CD4-positive, alpha-beta memory T cell (primary cell): ENCODE results near the gene ITM2C. TPM values are rescaled to one million over a fixed set of nuclear protein-coding genes. Genes with fewer than 3 reads are reported as not detected.

ENCODE experiments used
- CTCF ChIA-PET: fragments of 350-600 bp; sonication (Branson Sonifier 250); formaldehyde crosslinking; loops from one replicate; lab custom pipeline; 2021; ENCODE audit warnings: inconsistent platforms; ENCODE audit not compliant: partially characterized antibody; lab: Charles Lee
- POLR2A ChIA-PET: fragments of 350-600 bp; sonication (Branson Sonifier 250); formaldehyde crosslinking; loops from one replicate; lab custom pipeline; 2021; ENCODE audit not compliant: partially characterized antibody; lab: Charles Lee
- DNase-seq, 5 donors: peaks; one replicate each; pipeline versions ENCODE4 v3.0.0 to v3.0.0-alpha.2; 2020 to 2022; ENCODE audit warnings: mixed read lengths in 1 of 5
- H3K27ac ChIP-seq: one replicate; pipeline ENCODE4 v1.7.0; 2013; ENCODE audit warnings: low read depth, low read length
- H3K27me3 ChIP-seq: 2 replicates; pipeline ENCODE4 v1.7.0; 2013; ENCODE audit warnings: mild to moderate bottlenecking, low read length, moderate library complexity; ENCODE audit not compliant: insufficient read depth
- H3K36me3 ChIP-seq: 2 replicates; pipeline ENCODE4 v1.7.0; 2013; ENCODE audit warnings: mild to moderate bottlenecking, low read length, moderate library complexity; ENCODE audit not compliant: insufficient read depth
- H3K4me1 ChIP-seq: 2 replicates; pipeline ENCODE4 v1.7.0; 2013; ENCODE audit warnings: mild to moderate bottlenecking, low read length, moderate library complexity; ENCODE audit not compliant: insufficient read depth
- H3K4me3 ChIP-seq, 2 donors: one replicate each; pipeline ENCODE4 v1.7.0; 2013; ENCODE audit warnings: low read length in 2 of 2, mild to moderate bottlenecking in 1 of 2
- H3K9me3 ChIP-seq, 2 donors: one replicate each; pipeline ENCODE4 v1.7.0; 2013; ENCODE audit warnings: low read length in 2 of 2, control low read depth in 1 of 2; ENCODE audit not compliant: control insufficient read depth in 1 of 2
- H3K27ac Mint-ChIP-seq, 7 donors: one replicate each; pipeline ENCODE4 v1.8.0; 2020 to 2021; ENCODE audit warnings: mixed read lengths in 7 of 7, mild to moderate bottlenecking in 6 of 7, inconsistent platforms in 3 of 7, moderate library complexity in 3 of 7
- H3K27me3 Mint-ChIP-seq, 2 donors: one replicate each; pipeline ENCODE4 v1.8.0; 2020 to 2021; ENCODE audit warnings: mixed read lengths in 2 of 2
- H3K36me3 Mint-ChIP-seq, 2 donors: one replicate each; pipeline ENCODE4 v1.8.0; 2020 to 2021; ENCODE audit warnings: mixed read lengths in 2 of 2, inconsistent platforms in 1 of 2, mild to moderate bottlenecking in 1 of 2
- H3K4me1 Mint-ChIP-seq, 4 donors: one replicate each; pipeline ENCODE4 v1.8.0; 2020 to 2021; ENCODE audit warnings: mixed read lengths in 4 of 4, mild to moderate bottlenecking in 1 of 4
- H3K4me3 Mint-ChIP-seq, 8 donors: one replicate each; pipeline ENCODE4 v1.8.0; 2020 to 2021; ENCODE audit warnings: mixed read lengths in 8 of 8, mild to moderate bottlenecking in 7 of 8, moderate library complexity in 6 of 8, inconsistent platforms in 3 of 8
- H3K9me3 Mint-ChIP-seq, 8 donors: one replicate each; pipeline ENCODE4 v1.8.0; 2020 to 2021; ENCODE audit warnings: mixed read lengths in 8 of 8, mild to moderate bottlenecking in 5 of 8, inconsistent platforms in 3 of 8, moderate library complexity in 1 of 8
- intact Hi-C: fragments of 100-400 bp; cut with micrococcal nuclease; formaldehyde crosslinking; loops from one replicate; pipeline ENCODE4 v1.15.1; 2023
- polyA plus RNA-seq, 2 donors: library from polyadenylated mRNA; unstranded; fragments of 300-500 nt; fragmentation: Illumina TruSeq; gene quantifications; one replicate each; pipeline ENCODE4 v1.2.3, GENCODE V29; 2021
- total RNA-seq, 2 experiments: library from RNA; stranded (reverse); gene quantifications; one replicate each; pipeline ENCODE4 v1.2.3, GENCODE V29; 2021

Gene ITM2C
- total and polyA plus RNA-seq, 4 experiments from 2014 or later: 24.1 to 40.8 (median 28.4) TPM

- H3K36me3 ChIP-seq: no peaks in the 10 kb centered on the region
- peaks cover 10% of the 10 kb centered on the region in 2 donors for H3K27me3 Mint-ChIP-seq
- H3K36me3 Mint-ChIP-seq: no peaks in the 10 kb centered on the region
- POLR2A ChIA-PET: no interaction called here
- CTCF ChIA-PET: interaction anchor here (0.8 to 13.7 kb wide), 4 partner anchors 50 to 95 kb away, joined by 3 to 256 read pairs (median 4); no protein-coding TSS in a partner anchor
- H3K4me3 Mint-ChIP-seq: no peak overlapping the region
- intact Hi-C loops: no loop called here
- DNase-seq: no peak
- H3K9me3 ChIP-seq: no peaks in the 10 kb centered on the region
- H3K4me1 ChIP-seq: peaks cover 7% of the 10 kb centered on the region
- no peak overlapping the region for H3K27ac ChIP-seq
- peaks cover 3 to 5% (median 4%) of the 10 kb centered on the region in 4 donors for H3K4me1 Mint-ChIP-seq
- no peak overlapping the region for H3K27ac Mint-ChIP-seq
- H3K4me3 ChIP-seq: no peak overlapping the region
- no peaks in the 10 kb centered on the region for H3K27me3 ChIP-seq
- H3K9me3 Mint-ChIP-seq: no peaks in the 10 kb centered on the region
These were observed 33.4 kb downstream of the ITM2C start for GRCh38 chr2:230898016-230898712.

GRCh38 chr2:230898713-230899091 is 34.0 kb downstream of the ITM2C start:
- Mint-ChIP-seq H3K36me3 (no peaks in the 10 kb centered on the region), H3K27ac (no peak overlapping the region), H3K4me3 (no peak overlapping the region), H3K27me3 (peaks cover 10% of the 10 kb centered on the region in 2 donors), H3K9me3 (no peaks in the 10 kb centered on the region), H3K4me1 (peaks cover 4 to 5% (median 4%) of the 10 kb centered on the region in 4 donors)
- no peak overlapping the region for H3K27ac ChIP-seq
- no peak overlapping the region for H3K4me3 ChIP-seq
- no peak for DNase-seq
- ChIA-PET POLR2A (no interaction called here), CTCF (interaction anchor here (0.8 to 13.7 kb wide), 5 partner anchors 50 to 154 kb away, joined by 3 to 256 read pairs (median 3); no protein-coding TSS in a partner anchor)
- H3K4me1 ChIP-seq: peaks cover 7% of the 10 kb centered on the region
- intact Hi-C loops: no loop called here
- H3K9me3 ChIP-seq: no peaks in the 10 kb centered on the region
- H3K36me3 ChIP-seq: no peaks in the 10 kb centered on the region
- H3K27me3 ChIP-seq: no peaks in the 10 kb centered on the region

- peak overlapping the region in 1 of 7 donors; percentile 53 for H3K27ac Mint-ChIP-seq
- no peak overlapping the region for H3K27ac ChIP-seq
- no peaks in the 10 kb centered on the region for H3K27me3 ChIP-seq
- ChIA-PET CTCF (interaction anchor here (1.0 to 13.7 kb wide), 3 partner anchors 51 to 153 kb away, joined by 3 to 256 read pairs (median 4); no protein-coding TSS in a partner anchor), POLR2A (no interaction called here)
- H3K27me3 Mint-ChIP-seq: peaks cover 10% of the 10 kb centered on the region in 2 donors
- peaks cover 3 to 7% (median 4%) of the 10 kb centered on the region in 4 donors for H3K4me1 Mint-ChIP-seq
- DNase-seq: no peak
- no peak overlapping the region for H3K4me3 ChIP-seq
- H3K9me3 Mint-ChIP-seq: no peaks in the 10 kb centered on the region
- no peaks in the 10 kb centered on the region for H3K36me3 ChIP-seq
- H3K4me3 Mint-ChIP-seq: no peak overlapping the region
- H3K9me3 ChIP-seq: no peaks in the 10 kb centered on the region
- no peaks in the 10 kb centered on the region for H3K36me3 Mint-ChIP-seq
- intact Hi-C loops: no loop called here
- H3K4me1 ChIP-seq: peaks cover 5% of the 10 kb centered on the region
These were observed 34.5 kb downstream of the ITM2C start for GRCh38 chr2:230899287-230899686.

DNA sequence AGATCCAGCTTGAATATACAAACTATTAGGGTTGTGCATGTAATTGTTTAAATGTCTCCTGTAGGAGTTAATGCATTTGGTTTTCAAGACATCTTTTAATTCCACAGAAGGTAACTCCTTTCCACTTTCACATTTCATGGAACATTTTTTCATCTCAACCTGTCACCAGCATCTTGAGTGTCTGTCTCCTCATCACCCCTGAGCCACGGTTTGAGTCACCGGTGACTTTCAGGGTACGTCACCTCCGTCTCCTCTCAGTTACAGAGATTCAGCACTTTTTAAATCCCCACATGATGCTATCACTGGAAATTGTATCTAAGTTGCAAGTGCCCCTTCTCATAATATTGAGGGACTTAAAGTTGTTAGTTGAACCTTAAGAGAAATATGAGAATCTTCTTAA is 35.0 kb downstream of the ITM2C start:
- peaks cover 8 to 10% of the 10 kb centered on the region in 2 donors for H3K27me3 Mint-ChIP-seq
- H3K9me3 ChIP-seq: no peaks in the 10 kb centered on the region
- H3K9me3 Mint-ChIP-seq: no peaks in the 10 kb centered on the region
- ChIA-PET CTCF (interaction anchor here (1.0 to 13.7 kb wide), 4 partner anchors 25 to 153 kb away, joined by 3 to 256 read pairs (median 10); partner anchors contain the start of gene GPR55), POLR2A (no interaction called here)
- no peaks in the 10 kb centered on the region for H3K36me3 ChIP-seq
- no peaks in the 10 kb centered on the region for H3K36me3 Mint-ChIP-seq
- H3K27ac ChIP-seq: no peak overlapping the region
- no peak overlapping the region for H3K4me3 ChIP-seq
- peaks cover under 1 to 6% (median 3%) of the 10 kb centered on the region in 4 donors for H3K4me1 Mint-ChIP-seq
- intact Hi-C loops: loop anchor here (10.0 kb wide), 1 partner anchor 155 kb away; the partner anchor contains the start of gene PSMD1
- H3K27me3 ChIP-seq: no peaks in the 10 kb centered on the region
- H3K27ac Mint-ChIP-seq: no peak overlapping the region
- H3K4me3 Mint-ChIP-seq: no peak overlapping the region
- DNase-seq: no peak
- H3K4me1 ChIP-seq: peaks cover 2% of the 10 kb centered on the region

DNA sequence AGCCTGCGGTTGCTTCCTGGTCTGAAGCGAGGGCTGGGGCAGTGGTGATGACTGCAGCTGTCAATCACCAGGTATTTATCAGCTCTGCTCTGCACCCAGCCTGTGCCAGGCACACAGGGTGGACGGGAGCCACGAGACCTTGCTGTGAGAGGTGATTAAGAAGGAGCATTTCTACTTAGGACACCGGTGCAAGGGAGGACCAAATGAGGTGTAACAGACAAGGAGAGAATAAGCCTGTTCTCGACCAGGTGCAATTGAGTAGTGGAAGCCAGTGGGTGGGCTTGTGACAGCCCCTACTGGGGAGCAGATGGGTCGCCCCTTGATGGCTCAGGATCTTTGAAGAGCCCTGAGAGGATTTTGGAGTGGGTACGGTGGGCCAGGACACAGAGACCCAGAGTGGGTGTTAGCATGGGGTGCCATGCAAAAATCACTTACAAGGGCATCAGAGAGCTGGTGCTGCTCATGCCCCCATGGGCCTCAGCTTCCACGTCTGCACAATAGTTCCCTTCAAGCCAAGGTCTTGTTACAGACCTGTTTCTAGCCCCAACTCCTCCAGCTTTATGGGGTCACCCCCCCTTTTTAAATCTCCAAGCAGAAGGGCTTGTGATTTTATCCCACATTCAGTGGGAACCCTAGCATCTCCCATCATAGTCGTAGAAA is 35.7 kb downstream of the ITM2C start:
- no peak overlapping the region for H3K4me3 Mint-ChIP-seq
- H3K4me3 ChIP-seq: no peak overlapping the region
- peaks cover 8% of the 10 kb centered on the region for H3K4me1 ChIP-seq
- H3K36me3 ChIP-seq: no peaks in the 10 kb centered on the region
- no peaks in the 10 kb centered on the region for H3K27me3 ChIP-seq
- ChIA-PET CTCF (interaction anchor here (1.0 to 13.7 kb wide), 6 partner anchors 12 to 838 kb away, joined by 3 to 256 read pairs (median 5); partner anchors contain the start of gene GPR55), POLR2A (no interaction called here)
- intact Hi-C loops: loop anchor here (10.0 kb wide), 1 partner anchor 154 kb away; the partner anchor contains the start of gene PSMD1
- H3K27ac ChIP-seq: no peak overlapping the region
- no peaks in the 10 kb centered on the region for H3K9me3 Mint-ChIP-seq
- no peak for DNase-seq
- H3K4me1 Mint-ChIP-seq: peaks cover 3 to 13% (median 8%) of the 10 kb centered on the region in 4 donors
- no peaks in the 10 kb centered on the region for H3K36me3 Mint-ChIP-seq
- no peak overlapping the region for H3K27ac Mint-ChIP-seq
- peaks cover 8 to 10% of the 10 kb centered on the region in 2 donors for H3K27me3 Mint-ChIP-seq
- H3K9me3 ChIP-seq: no peaks in the 10 kb centered on the region

DNA sequence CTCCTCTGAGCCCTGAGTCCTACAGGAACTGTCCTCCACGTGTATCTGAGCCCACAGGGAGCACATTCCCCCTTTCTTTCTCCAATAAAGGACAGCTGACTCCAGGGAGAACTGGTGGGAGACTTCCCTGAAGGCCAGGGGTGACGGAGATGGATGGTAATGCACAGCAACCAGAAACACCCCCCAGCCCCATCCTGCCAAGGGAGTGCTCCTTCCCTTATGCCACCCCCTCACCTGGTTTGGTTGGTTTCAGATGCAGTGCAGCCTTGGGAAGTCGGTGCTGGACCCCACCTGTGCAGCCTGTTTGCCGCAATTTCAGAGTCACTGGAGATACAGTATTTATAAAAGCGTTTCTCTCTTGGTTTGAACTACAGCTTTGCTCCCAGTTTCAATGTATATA is 36.3 kb downstream of the ITM2C start:
- no peak overlapping the region for H3K27ac ChIP-seq
- Mint-ChIP-seq H3K9me3 (no peaks in the 10 kb centered on the region), H3K27me3 (peaks cover 8 to 10% of the 10 kb centered on the region in 2 donors), H3K4me1 (peaks cover 4 to 18% (median 14%) of the 10 kb centered on the region in 4 donors), H3K27ac (peak overlapping the region in 1 of 7 donors; percentile 51), H3K4me3 (peak overlapping the region in 1 of 8 donors; percentile 26), H3K36me3 (no peaks in the 10 kb centered on the region)
- no peaks in the 10 kb centered on the region for H3K9me3 ChIP-seq
- H3K36me3 ChIP-seq: no peaks in the 10 kb centered on the region
- no peak for DNase-seq
- intact Hi-C loops: loop anchor here (10.0 kb wide), 1 partner anchor 154 kb away; the partner anchor contains the start of gene PSMD1
- ChIA-PET POLR2A (interaction anchor here (2.0 kb wide), 1 partner anchor 86 kb away, joined by 12 read pairs; no protein-coding TSS in a partner anchor), CTCF (interaction anchor here (1.0 to 13.7 kb wide), 6 partner anchors 12 to 838 kb away, joined by 3 to 256 read pairs (median 5); partner anchors contain the start of gene GPR55)
- no peak overlapping the region for H3K4me3 ChIP-seq
- peaks cover 14% of the 10 kb centered on the region for H3K4me1 ChIP-seq
- no peaks in the 10 kb centered on the region for H3K27me3 ChIP-seq
